ENCODE data around the gene NDUFS8.

NDUFS8 gene

DNA sequence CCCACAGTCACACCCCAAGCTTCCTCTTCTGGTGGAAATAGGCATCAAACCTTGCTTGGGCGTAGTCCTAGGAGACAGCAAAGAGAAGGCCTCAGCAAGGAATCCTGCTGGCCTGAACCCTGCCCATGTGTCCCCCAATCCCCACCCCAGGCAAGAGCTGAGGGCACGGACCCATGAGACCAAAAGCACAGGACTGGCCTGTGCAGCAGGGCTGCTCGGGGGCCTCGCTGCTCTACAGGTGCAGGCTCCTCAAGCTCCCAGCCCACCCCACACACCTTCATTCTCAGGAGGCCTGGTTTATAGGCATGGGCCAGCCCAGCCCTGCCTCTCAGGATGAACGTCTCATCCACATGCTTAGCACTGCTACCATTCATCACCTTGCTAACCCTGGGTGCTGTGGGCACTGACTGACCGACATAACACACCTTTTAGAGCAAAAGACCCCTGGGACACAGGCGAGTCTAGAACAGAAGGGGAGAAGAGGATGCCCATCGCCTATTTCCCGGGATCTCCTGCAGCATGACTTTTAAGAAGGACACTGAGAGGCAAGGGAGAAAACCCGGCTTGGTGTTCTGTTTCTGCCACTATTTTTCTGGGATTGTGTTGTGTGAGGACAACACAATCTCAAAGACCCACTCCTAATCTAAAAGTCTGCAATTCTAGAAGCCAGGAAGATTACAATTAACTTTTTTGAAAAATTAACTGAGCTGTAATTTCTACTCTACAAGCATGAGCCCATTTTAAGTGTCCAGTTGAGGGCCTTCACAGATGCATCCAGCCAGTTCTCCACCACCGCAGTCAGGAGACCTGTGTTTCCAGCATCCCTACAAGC, 23.7 kb downstream of the NDUFS8 start:
- H3K4me3 ChIP-seq (ENCODE audit: low read length), result no peak overlapping the region
- H3K79me2 ChIP-seq (ENCODE audit: control insufficient read depth, low read length), result no peaks in the 10 kb centered on the region
- no peaks in the 10 kb centered on the region for H4K20me1 ChIP-seq (ENCODE audit: control insufficient read depth, insufficient read depth, low read depth, low read length)
- no peaks in the 10 kb centered on the region for H3K9me2 ChIP-seq (replicated peaks; ENCODE audit: control insufficient read depth, low read length)
- no peaks in the 10 kb centered on the region for H3K27me3 ChIP-seq (ENCODE audit: control insufficient read depth, low read length)
- H3K4me1 ChIP-seq (ENCODE audit: control insufficient read depth, low read length), result no peaks in the 10 kb centered on the region
- peaks cover 14% of the 10 kb centered on the region for H3K36me3 ChIP-seq (ENCODE audit: control insufficient read depth, low read length)
- no peak overlapping the region for H3K4me2 ChIP-seq (ENCODE audit: low read length)
- H3F3A ChIP-seq (ENCODE audit: control insufficient read depth, insufficient read depth), result peaks cover 3% of the 10 kb centered on the region; the same call in 1 of the 2 replicates
- TF ChIP-seq, protein P1, sequence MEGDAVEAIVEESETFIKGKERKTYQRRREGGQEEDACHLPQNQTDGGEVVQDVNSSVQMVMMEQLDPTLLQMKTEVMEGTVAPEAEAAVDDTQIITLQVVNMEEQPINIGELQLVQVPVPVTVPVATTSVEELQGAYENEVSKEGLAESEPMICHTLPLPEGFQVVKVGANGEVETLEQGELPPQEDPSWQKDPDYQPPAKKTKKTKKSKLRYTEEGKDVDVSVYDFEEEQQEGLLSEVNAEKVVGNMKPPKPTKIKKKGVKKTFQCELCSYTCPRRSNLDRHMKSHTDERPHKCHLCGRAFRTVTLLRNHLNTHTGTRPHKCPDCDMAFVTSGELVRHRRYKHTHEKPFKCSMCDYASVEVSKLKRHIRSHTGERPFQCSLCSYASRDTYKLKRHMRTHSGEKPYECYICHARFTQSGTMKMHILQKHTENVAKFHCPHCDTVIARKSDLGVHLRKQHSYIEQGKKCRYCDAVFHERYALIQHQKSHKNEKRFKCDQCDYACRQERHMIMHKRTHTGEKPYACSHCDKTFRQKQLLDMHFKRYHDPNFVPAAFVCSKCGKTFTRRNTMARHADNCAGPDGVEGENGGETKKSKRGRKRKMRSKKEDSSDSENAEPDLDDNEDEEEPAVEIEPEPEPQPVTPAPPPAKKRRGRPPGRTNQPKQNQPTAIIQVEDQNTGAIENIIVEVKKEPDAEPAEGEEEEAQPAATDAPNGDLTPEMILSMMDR (IDR thresholded peaks at IDR 0.05; ENCODE audit: low read depth, low read length, poor library complexity, severe bottlenecking), result no peak
- no peak for TF ChIP-seq EZH2phosphoT487 (IDR thresholded peaks at IDR 0.05; ENCODE audit: borderline replicate concordance, low read length)
- H3K9me3 ChIP-seq (ENCODE audit: control insufficient read depth, insufficient read depth, low read length), result no peaks in the 10 kb centered on the region
- H3K27ac ChIP-seq (ENCODE audit: low read depth, low read length), result no peak overlapping the region

DNA sequence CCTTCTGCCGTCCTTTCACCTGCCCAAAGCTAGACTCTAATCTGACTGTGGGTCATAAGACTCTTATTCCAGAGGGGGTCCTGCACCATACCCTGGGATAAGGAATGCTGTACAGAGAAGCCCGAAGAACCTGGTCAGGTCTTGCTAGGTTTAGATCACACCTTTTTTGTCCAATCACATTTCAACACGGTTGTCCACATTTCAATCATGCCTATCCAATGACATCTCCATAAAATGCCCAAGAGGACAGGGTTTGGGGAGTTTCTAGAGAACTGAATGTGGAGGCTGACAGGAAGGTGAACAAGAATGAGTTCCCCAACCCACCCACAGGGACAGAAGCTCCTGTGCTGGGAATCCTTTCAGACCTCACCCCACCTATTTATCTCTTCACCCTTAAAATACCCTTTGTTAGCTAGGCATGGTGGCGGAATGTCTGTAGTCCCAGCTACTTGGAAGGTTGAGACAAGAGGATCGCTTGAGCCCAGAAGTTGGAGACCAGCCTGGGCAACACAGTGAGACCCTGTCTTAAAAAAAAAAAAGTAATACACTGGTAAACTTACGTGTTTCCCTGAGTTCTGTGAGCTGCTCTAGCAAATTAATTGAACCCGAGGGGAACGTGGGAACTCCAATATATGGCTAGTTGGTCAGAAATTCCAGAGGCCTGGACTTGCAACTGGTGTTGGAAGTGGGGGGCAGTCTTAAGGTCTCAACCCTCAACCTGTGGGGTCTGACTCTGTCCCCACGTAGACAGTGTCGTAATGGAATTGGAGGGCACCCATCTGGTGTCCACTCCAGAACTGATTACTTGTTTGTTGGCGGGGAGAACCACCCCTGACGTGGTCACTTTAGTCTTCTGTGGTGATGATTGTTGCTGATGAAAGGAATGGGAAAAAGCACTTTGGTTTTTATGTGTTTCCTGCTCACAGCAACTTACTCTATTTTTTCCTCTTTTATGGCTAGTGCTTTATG, 26.1 kb downstream of the NDUFS8 start:
- H3K9me3 ChIP-seq (ENCODE audit: control insufficient read depth, insufficient read depth, low read length), result no peaks in the 10 kb centered on the region
- TF ChIP-seq EZH2phosphoT487 (IDR thresholded peaks at IDR 0.05; ENCODE audit: borderline replicate concordance, low read length), result no peak
- TF ChIP-seq, protein P1 (IDR thresholded peaks at IDR 0.05; ENCODE audit: low read depth, low read length, poor library complexity, severe bottlenecking), result no peak
- H3K27ac ChIP-seq (ENCODE audit: low read depth, low read length), result no peak overlapping the region
- H3K4me2 ChIP-seq (ENCODE audit: low read length), result no peak overlapping the region
- no peaks in the 10 kb centered on the region for H4K20me1 ChIP-seq (ENCODE audit: control insufficient read depth, insufficient read depth, low read depth, low read length)
- H3K36me3 ChIP-seq (ENCODE audit: control insufficient read depth, low read length), result peaks cover 13% of the 10 kb centered on the region
- no peaks in the 10 kb centered on the region for H3K9me2 ChIP-seq (replicated peaks; ENCODE audit: control insufficient read depth, low read length)
- no peak overlapping the region for H3K4me3 ChIP-seq (ENCODE audit: low read length)
- H3K27me3 ChIP-seq (ENCODE audit: control insufficient read depth, low read length), result no peaks in the 10 kb centered on the region
- H3K4me1 ChIP-seq (ENCODE audit: control insufficient read depth, low read length), result no peaks in the 10 kb centered on the region
- peaks cover 3% of the 10 kb centered on the region; the same call in 1 of the 2 replicates for H3F3A ChIP-seq (ENCODE audit: control insufficient read depth, insufficient read depth)
- no peaks in the 10 kb centered on the region for H3K79me2 ChIP-seq (ENCODE audit: control insufficient read depth, low read length)

DNA sequence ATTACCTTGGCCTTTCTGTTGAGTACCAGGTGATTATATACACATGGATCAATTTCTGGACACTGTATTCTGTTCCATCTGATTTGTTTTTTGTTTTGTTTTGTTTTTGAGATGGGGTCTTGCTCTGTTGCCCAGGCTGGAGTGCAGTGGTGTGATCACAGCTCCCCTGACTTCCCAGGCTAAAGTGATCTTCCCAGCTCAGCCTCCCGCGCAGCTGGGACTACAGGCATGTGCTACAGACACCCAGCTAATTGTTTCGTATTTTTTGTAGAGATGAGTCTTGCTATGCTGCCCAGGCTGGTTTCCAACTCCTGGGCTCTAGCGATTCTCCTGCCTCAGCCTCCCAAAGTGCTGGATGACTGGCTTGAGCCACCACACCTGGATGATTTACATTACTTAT, 27.3 kb downstream of the NDUFS8 start:
- Histone ChIP-seq H3K4me3 (ENCODE audit: low read length) (no peak overlapping the region), H3K79me2 (ENCODE audit: control insufficient read depth, low read length) (no peaks in the 10 kb centered on the region), H3K27me3 (ENCODE audit: control insufficient read depth, low read length) (no peaks in the 10 kb centered on the region), H3K27ac (ENCODE audit: low read depth, low read length) (no peak overlapping the region), H3K36me3 (ENCODE audit: control insufficient read depth, low read length) (peaks cover 21% of the 10 kb centered on the region), H3F3A (ENCODE audit: control insufficient read depth, insufficient read depth) (peaks cover 3% of the 10 kb centered on the region; the same call in 1 of the 2 replicates), H4K20me1 (ENCODE audit: control insufficient read depth, insufficient read depth, low read depth, low read length) (no peaks in the 10 kb centered on the region), H3K4me2 (ENCODE audit: low read length) (no peak overlapping the region), H3K9me2 (replicated peaks; ENCODE audit: control insufficient read depth, low read length) (no peaks in the 10 kb centered on the region), H3K4me1 (ENCODE audit: control insufficient read depth, low read length) (no peaks in the 10 kb centered on the region), H3K9me3 (ENCODE audit: control insufficient read depth, insufficient read depth, low read length) (no peaks in the 10 kb centered on the region)
- TF ChIP-seq, protein P1 (IDR thresholded peaks at IDR 0.05; ENCODE audit: low read depth, low read length, poor library complexity, severe bottlenecking), result no peak
- no peak for TF ChIP-seq EZH2phosphoT487 (IDR thresholded peaks at IDR 0.05; ENCODE audit: borderline replicate concordance, low read length)

Measured in DOHH2 (cell line).